ENCODE results near the gene CLDN12. TPM values are rescaled to one million over a fixed set of nuclear protein-coding genes. Genes with fewer than 3 reads are reported as not detected.
A peak's percentile ranks its signal among the peaks of the same experiment; 100 is the strongest.

Gene CLDN12
- total RNA-seq, 1 donor from 2014 or later, result 7.2 TPM

- H3K4me1 Mint-ChIP-seq (ENCODE audit: low read depth), result peaks cover 6% of the 10 kb centered on the region
- H3K27me3 Mint-ChIP-seq (ENCODE audit: low read depth), result no peaks in the 10 kb centered on the region
- no peaks in the 10 kb centered on the region for H3K9me3 Mint-ChIP-seq
- H3K27ac Mint-ChIP-seq, result no peak overlapping the region
- no peak for DNase-seq (ENCODE audit: low spot score)
- H3K36me3 Mint-ChIP-seq (ENCODE audit: low read depth), result peaks cover 15% of the 10 kb centered on the region
- H3K4me3 Mint-ChIP-seq (ENCODE audit: low read depth), result no peak overlapping the region
- intact Hi-C loops (cut with micrococcal nuclease), result no loop called here
Measured at GRCh38 chr7:90409667-90410066, 6.4 kb downstream of the CLDN12 start.

GRCh38 chr7:90411510-90411909, 8.2 kb downstream of the CLDN12 start:
- no peaks in the 10 kb centered on the region for H3K9me3 Mint-ChIP-seq
- no peak overlapping the region for H3K4me3 Mint-ChIP-seq (ENCODE audit: low read depth)
- no peak overlapping the region for H3K27ac Mint-ChIP-seq
- no peak for DNase-seq (ENCODE audit: low spot score)
- H3K36me3 Mint-ChIP-seq (ENCODE audit: low read depth), result peaks cover 10% of the 10 kb centered on the region
- intact Hi-C loops (cut with micrococcal nuclease), result no loop called here
- H3K27me3 Mint-ChIP-seq (ENCODE audit: low read depth), result no peaks in the 10 kb centered on the region
- H3K4me1 Mint-ChIP-seq (ENCODE audit: low read depth), result peaks cover 1% of the 10 kb centered on the region

- intact Hi-C loops (cut with micrococcal nuclease), result no loop called here
- no peaks in the 10 kb centered on the region for H3K27me3 Mint-ChIP-seq (ENCODE audit: low read depth)
- H3K4me3 Mint-ChIP-seq (ENCODE audit: low read depth), result no peak overlapping the region
- H3K9me3 Mint-ChIP-seq, result no peaks in the 10 kb centered on the region
- no peak overlapping the region for H3K27ac Mint-ChIP-seq
- peaks cover 7% of the 10 kb centered on the region for H3K36me3 Mint-ChIP-seq (ENCODE audit: low read depth)
- peaks cover 1% of the 10 kb centered on the region for H3K4me1 Mint-ChIP-seq (ENCODE audit: low read depth)
- no peak for DNase-seq (ENCODE audit: low spot score)
Measured at GRCh38 chr7:90412458-90413184, 9.4 kb downstream of the CLDN12 start.

- H3K27me3 Mint-ChIP-seq (ENCODE audit: low read depth), result no peaks in the 10 kb centered on the region
- no peak overlapping the region for H3K4me3 Mint-ChIP-seq (ENCODE audit: low read depth)
Measured at GRCh38 chr7:90413185-90413528, 9.9 kb downstream of the CLDN12 start.

GRCh38 chr7:90421651-90422050, 18.4 kb downstream of the CLDN12 start:
- Mint-ChIP-seq H3K4me1 (ENCODE audit: low read depth) (peaks cover 21% of the 10 kb centered on the region), H3K4me3 (ENCODE audit: low read depth) (no peak overlapping the region), H3K9me3 (no peaks in the 10 kb centered on the region), H3K36me3 (ENCODE audit: low read depth) (no peaks in the 10 kb centered on the region), H3K27ac (no peak overlapping the region), H3K27me3 (ENCODE audit: low read depth) (peaks cover 4% of the 10 kb centered on the region)
- no peak for DNase-seq (ENCODE audit: low spot score)
- intact Hi-C loops (cut with micrococcal nuclease), result loop anchor here (10.0 kb wide), 3 partner anchors 193 to 1417 kb away; no protein-coding TSS in a partner anchor

More at GRCh38 chr7:90413185-90413528, 9.9 kb downstream of the CLDN12 start:
- Mint-ChIP-seq H3K27ac (no peak overlapping the region), H3K9me3 (no peaks in the 10 kb centered on the region), H3K4me1 (ENCODE audit: low read depth) (peaks cover 1% of the 10 kb centered on the region), H3K36me3 (ENCODE audit: low read depth) (peaks cover 5% of the 10 kb centered on the region)
- DNase-seq (ENCODE audit: low spot score), result no peak
- intact Hi-C loops (cut with micrococcal nuclease), result no loop called here

- Mint-ChIP-seq H3K27me3 (ENCODE audit: low read depth) (peaks cover 5% of the 10 kb centered on the region), H3K4me3 (ENCODE audit: low read depth) (peak overlapping the region; percentile 9), H3K9me3 (no peaks in the 10 kb centered on the region), H3K27ac (peak overlapping the region; percentile 80), H3K4me1 (ENCODE audit: low read depth) (peaks cover 29% of the 10 kb centered on the region), H3K36me3 (ENCODE audit: low read depth) (no peaks in the 10 kb centered on the region)
- intact Hi-C loops (cut with micrococcal nuclease), result loop anchor here (1.0 to 10.0 kb wide), 7 partner anchors 21 to 1420 kb away; partner anchors contain the start of genes CLDN12 and GTPBP10
- no peak for DNase-seq (ENCODE audit: low spot score)
Measured at GRCh38 chr7:90424720-90425119, 21.5 kb downstream of the CLDN12 start.

- Mint-ChIP-seq H3K4me1 (ENCODE audit: low read depth) (peaks cover 29% of the 10 kb centered on the region), H3K27me3 (ENCODE audit: low read depth) (peaks cover 1% of the 10 kb centered on the region), H3K4me3 (ENCODE audit: low read depth) (peak overlapping the region; percentile 9), H3K36me3 (ENCODE audit: low read depth) (no peaks in the 10 kb centered on the region), H3K9me3 (no peaks in the 10 kb centered on the region), H3K27ac (peak overlapping the region; percentile 80)
- DNase-seq (ENCODE audit: low spot score), result no peak
- intact Hi-C loops (cut with micrococcal nuclease), result loop anchor here (1.0 to 10.0 kb wide), 6 partner anchors 22 to 1421 kb away; partner anchors contain the start of genes CLDN12 and GTPBP10
Measured at GRCh38 chr7:90425376-90425775, 22.1 kb downstream of the CLDN12 start.

GRCh38 chr7:90430614-90431460, 27.6 kb downstream of the CLDN12 start:
- DNase-seq (ENCODE audit: low spot score), result no peak
- no peak overlapping the region for H3K4me3 Mint-ChIP-seq (ENCODE audit: low read depth)
- intact Hi-C loops (cut with micrococcal nuclease), result no loop called here
- peaks cover 10% of the 10 kb centered on the region for H3K4me1 Mint-ChIP-seq (ENCODE audit: low read depth)
- H3K27me3 Mint-ChIP-seq (ENCODE audit: low read depth), result peaks cover 3% of the 10 kb centered on the region
- peaks cover 4% of the 10 kb centered on the region for H3K9me3 Mint-ChIP-seq
- no peak overlapping the region for H3K27ac Mint-ChIP-seq
- no peaks in the 10 kb centered on the region for H3K36me3 Mint-ChIP-seq (ENCODE audit: low read depth)

- Mint-ChIP-seq H3K4me3 (ENCODE audit: low read depth) (no peak overlapping the region), H3K9me3 (peaks cover 4% of the 10 kb centered on the region), H3K36me3 (ENCODE audit: low read depth) (no peaks in the 10 kb centered on the region), H3K27ac (no peak overlapping the region), H3K27me3 (ENCODE audit: low read depth) (peaks cover 3% of the 10 kb centered on the region), H3K4me1 (ENCODE audit: low read depth) (no peaks in the 10 kb centered on the region)
- DNase-seq (ENCODE audit: low spot score), result no peak
- intact Hi-C loops (cut with micrococcal nuclease), result no loop called here
Measured at GRCh38 chr7:90432752-90433151, 29.5 kb downstream of the CLDN12 start.

- intact Hi-C loops (cut with micrococcal nuclease), result no loop called here
Measured at GRCh38 chr7:90433221-90433620, 30.0 kb downstream of the CLDN12 start.

GRCh38 chr7:90445633-90446032, 42.4 kb downstream of the CLDN12 start:
- no peaks in the 10 kb centered on the region for H3K9me3 Mint-ChIP-seq
- intact Hi-C loops (cut with micrococcal nuclease), result no loop called here
- no peaks in the 10 kb centered on the region for H3K4me1 Mint-ChIP-seq (ENCODE audit: low read depth)
- no peak overlapping the region for H3K27ac Mint-ChIP-seq
- no peaks in the 10 kb centered on the region for H3K36me3 Mint-ChIP-seq (ENCODE audit: low read depth)
- DNase-seq (ENCODE audit: low spot score), result no peak
- H3K27me3 Mint-ChIP-seq (ENCODE audit: low read depth), result peaks cover 4% of the 10 kb centered on the region
- no peak overlapping the region for H3K4me3 Mint-ChIP-seq (ENCODE audit: low read depth)

More at GRCh38 chr7:90433221-90433620, 30.0 kb downstream of the CLDN12 start:
- H3K36me3 Mint-ChIP-seq (ENCODE audit: low read depth), result no peaks in the 10 kb centered on the region
- H3K27me3 Mint-ChIP-seq (ENCODE audit: low read depth), result peaks cover 3% of the 10 kb centered on the region
- DNase-seq (ENCODE audit: low spot score), result no peak
- no peak overlapping the region for H3K4me3 Mint-ChIP-seq (ENCODE audit: low read depth)
- H3K4me1 Mint-ChIP-seq (ENCODE audit: low read depth), result no peaks in the 10 kb centered on the region
- H3K27ac Mint-ChIP-seq, result no peak overlapping the region
- H3K9me3 Mint-ChIP-seq, result peaks cover 4% of the 10 kb centered on the region

GRCh38 chr7:90446137-90446899, 43.1 kb downstream of the CLDN12 start:
- Mint-ChIP-seq H3K36me3 (ENCODE audit: low read depth) (no peaks in the 10 kb centered on the region), H3K4me3 (ENCODE audit: low read depth) (no peak overlapping the region)

More at GRCh38 chr7:90446137-90446899, 43.1 kb downstream of the CLDN12 start:
- Mint-ChIP-seq H3K27ac (no peak overlapping the region), H3K9me3 (no peaks in the 10 kb centered on the region), H3K4me1 (ENCODE audit: low read depth) (no peaks in the 10 kb centered on the region), H3K27me3 (ENCODE audit: low read depth) (peaks cover 10% of the 10 kb centered on the region)
- DNase-seq (ENCODE audit: low spot score), result no peak
- intact Hi-C loops (cut with micrococcal nuclease), result no loop called here

Measured in activated T-helper 2 cell treated with anti-CD3 and anti-CD28 coated beads, Interferon-gamma antibody, Interleukin-2, Interleukin-4, amounts not matched to agents 10 μg/mL and 5 μg/mL and 100 μg/mL, durations not matched to agents 14 hours and 24 hours and 36 hours (primary cell).